Fibroblast of pulmonary artery (primary cell): ENCODE data around the gene CFTR.
"Not testable (repeated sequence)": the region's sequence is repeated elsewhere in the genome, so short reads cannot be mapped to it uniquely, and the experiment has no call there.

Experiments used
- DNase-seq: peaks from one replicate; pipeline ENCODE4 v3.0.0-alpha.2; 2010; ENCODE audit warnings: low read depth
- H3K4me3 ChIP-seq: replicated peaks from 2 replicates; pipeline ENCODE4 v1.5.1; 2011; ENCODE audit warnings: low read depth, mild to moderate bottlenecking, control low read depth, low read length, moderate library complexity
- TF ChIP-seq, protein P1 (sequence below): IDR thresholded peaks from 2 replicates; pipeline ENCODE4 v1.5.1; 2011; ENCODE audit warnings: mild to moderate bottlenecking, control low read depth, low read length, inconsistent platforms; ENCODE audit errors: missing control alignments

The CFTR gene

DNA sequence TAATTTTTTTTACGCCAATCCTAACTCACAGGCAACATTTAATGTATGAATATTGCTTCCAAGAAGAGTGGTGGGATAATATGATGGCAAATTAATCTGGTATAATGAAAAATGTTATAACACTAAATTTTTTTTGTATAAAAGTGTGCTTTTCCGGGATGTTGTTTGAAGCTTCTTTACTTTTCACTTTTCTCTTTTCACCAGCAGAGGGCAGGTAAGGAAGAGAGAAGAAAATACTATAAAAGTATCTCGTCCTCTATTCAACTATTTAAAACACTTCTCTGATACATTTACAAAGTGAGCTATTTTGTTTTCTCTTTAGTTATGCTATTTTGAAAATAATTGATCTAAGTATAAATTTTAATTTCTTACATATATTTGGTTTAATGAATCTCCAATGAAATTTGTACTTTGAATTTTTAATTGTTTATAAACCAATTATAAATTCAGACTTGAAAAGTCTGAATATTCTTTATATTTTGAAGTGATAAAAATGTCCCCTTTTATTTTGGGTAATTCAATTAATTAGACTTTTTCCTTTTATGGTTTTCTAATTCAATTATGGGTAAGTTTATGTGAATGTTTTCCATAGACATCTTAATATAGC is 20.7 kb upstream of the CFTR start:
- TF ChIP-seq, protein P1, sequence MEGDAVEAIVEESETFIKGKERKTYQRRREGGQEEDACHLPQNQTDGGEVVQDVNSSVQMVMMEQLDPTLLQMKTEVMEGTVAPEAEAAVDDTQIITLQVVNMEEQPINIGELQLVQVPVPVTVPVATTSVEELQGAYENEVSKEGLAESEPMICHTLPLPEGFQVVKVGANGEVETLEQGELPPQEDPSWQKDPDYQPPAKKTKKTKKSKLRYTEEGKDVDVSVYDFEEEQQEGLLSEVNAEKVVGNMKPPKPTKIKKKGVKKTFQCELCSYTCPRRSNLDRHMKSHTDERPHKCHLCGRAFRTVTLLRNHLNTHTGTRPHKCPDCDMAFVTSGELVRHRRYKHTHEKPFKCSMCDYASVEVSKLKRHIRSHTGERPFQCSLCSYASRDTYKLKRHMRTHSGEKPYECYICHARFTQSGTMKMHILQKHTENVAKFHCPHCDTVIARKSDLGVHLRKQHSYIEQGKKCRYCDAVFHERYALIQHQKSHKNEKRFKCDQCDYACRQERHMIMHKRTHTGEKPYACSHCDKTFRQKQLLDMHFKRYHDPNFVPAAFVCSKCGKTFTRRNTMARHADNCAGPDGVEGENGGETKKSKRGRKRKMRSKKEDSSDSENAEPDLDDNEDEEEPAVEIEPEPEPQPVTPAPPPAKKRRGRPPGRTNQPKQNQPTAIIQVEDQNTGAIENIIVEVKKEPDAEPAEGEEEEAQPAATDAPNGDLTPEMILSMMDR, result peak; percentile 57
- H3K4me3 ChIP-seq, result no peak overlapping the region
- DNase-seq, result peak; percentile 61

DNA sequence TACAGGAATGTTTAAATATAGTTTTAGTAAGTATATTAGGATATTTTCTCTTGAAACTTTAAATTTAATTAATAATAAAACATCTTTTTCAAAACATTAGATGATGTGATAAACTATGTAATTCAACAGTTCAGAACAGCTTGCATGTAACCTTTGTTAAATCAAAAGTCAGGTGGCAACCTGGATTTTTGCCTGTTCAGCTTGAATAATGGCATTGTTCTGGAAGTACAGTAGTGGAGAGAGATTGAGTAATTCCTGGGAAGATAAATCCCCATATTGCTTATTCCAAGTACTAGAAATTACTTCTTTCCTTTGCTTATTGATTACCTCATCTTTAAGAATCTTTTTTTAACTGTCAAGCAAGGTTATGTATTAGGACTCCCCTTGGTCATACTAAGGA is 20.1 kb upstream of the CFTR start:
- TF ChIP-seq, protein P1, result no peak
- no peak for DNase-seq
- no peak overlapping the region for H3K4me3 ChIP-seq

DNA sequence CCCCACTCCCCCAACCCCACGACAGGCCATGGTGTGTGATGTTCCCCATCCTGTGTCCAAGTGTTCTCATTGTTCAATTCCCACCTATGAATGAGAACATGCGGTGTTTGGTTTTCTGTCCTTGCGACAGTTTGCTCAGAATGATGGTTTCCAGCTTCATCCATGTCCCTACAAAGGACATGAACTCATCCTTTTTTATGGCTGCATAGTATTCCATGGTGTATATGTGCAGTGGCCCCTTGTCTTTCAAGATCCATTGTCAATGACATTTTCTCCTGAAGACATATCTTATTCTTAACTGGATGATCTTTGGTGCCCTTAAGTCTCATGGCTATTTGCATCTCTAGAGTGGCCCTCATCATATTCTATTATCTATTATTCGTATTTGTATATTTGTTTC is 19.0 kb upstream of the CFTR start:
- H3K4me3 ChIP-seq, DNase-seq: not testable (repeated sequence)

DNA sequence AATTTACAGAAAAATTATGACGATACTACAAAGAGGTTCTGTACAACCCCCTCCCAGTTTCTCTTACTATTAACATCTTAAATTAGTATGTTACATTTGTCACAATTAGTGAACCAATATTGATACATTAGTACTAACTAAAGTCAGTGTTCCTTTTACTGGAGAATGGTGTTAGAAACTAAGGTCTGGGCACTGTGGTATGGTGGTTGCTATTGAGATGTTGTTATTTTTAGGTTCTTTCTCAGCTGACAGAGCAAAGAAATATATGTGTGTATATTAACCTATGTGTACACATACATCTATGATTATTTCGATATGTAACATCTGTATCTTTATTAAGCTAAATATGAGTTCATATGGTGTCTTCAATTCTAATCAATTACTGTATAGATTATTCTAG is 11.7 kb upstream of the CFTR start:
- no peak for DNase-seq
- H3K4me3 ChIP-seq, result no peak overlapping the region
- TF ChIP-seq, protein P1, result no peak

DNA sequence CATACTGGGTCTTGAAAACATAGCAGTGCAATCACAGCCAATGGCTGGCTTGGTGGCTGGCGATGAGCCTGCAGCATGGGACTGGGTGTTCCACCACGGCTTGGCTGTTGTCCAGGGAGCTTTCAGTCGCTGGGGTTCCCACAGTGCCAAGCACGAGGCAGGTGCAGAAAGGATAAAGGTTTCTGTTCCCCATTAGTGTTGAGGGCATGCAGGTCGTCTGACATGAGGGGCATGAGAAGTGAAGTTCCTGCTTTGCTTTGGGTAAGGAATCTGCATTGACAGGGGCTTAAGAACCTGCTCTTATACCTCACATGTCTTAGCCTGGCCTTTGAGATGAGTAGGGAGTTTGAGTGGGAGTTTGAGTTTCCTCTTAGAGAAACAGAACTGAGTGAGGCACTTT is 9.0 kb upstream of the CFTR start:
- DNase-seq, result no peak
- no peak overlapping the region for H3K4me3 ChIP-seq
- TF ChIP-seq, protein P1, result no peak

DNA sequence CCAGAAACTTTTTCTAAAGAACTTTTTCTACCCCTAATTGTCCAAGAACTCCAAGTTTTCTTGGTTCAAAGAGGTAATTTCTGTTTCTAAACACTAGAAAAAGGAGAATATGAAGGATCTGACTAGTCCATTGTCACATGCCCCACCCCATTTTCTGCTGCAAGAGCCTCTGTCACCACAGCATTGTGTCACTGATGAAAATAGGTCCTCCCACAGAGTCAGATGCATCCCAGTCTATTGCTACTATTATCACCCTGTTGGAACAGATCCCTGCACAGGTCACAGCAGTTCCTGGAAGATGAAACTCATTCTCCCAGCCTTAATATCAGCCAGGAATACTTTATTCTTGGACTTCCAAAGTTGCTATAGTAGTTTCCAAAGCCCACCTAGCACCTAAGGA is 7.5 kb upstream of the CFTR start:
- no peak for DNase-seq
- TF ChIP-seq, protein P1, result no peak
- no peak overlapping the region for H3K4me3 ChIP-seq

DNA sequence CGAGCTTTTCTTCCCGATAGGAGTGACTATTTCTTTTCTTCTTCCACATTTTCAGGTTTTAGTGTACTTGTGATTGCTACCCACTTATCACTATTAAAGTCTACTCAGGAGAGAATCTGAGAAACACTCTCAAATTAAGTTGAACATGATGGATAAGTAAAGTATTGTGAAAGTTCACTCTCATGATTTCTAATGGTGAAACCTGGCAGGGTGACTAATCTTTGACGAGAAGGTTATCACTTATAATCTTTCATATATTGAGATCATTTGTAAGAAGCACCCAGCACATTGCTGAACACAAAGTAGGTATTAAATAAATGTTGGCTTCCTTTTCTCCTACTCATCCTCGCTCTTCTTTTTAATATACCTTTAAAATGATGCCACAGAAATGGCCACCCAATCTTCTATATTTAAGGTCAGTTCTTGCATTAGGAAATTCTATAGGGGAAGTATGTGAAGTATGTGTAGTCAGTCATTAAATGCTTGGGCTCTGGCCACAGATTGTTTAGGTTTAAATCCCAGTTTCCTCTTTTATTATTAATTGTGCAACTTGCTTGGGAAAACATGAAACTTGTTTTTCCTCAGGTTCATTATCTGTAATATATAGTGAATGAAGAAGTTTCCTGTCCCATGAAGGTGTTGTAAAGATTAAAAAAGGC is 3.1 kb upstream of the CFTR start:
- no peak overlapping the region for H3K4me3 ChIP-seq
- TF ChIP-seq, protein P1, result no peak
- DNase-seq, result no peak
